SK-N-SH treated with all-trans-retinoic acid at 6 μM for 48 hours (cell line): ENCODE data around the gene SLC30A1.

Source experiments
- ATAC-seq: fragments of 200-7000 bp; cut with Tn5 transposase; 3 replicates; pipeline ENCODE4 v1.9.1; 2020; ENCODE audit warnings: mild to moderate bottlenecking, moderate library complexity
- BACH2 ChIP-seq: fragments of 250-450 bp; sonication (Bioruptor Pico); IDR thresholded peaks from 2 replicates; pipeline ENCODE4 v1.9.0; 2021; ENCODE audit warnings: mild to moderate bottlenecking, borderline replicate concordance
- CREB5 ChIP-seq: fragments of 250-450 bp; sonication (Bioruptor Pico); IDR thresholded peaks from 2 replicates; pipeline ENCODE4 v1.5.1; 2020; ENCODE audit warnings: low read depth, mild to moderate bottlenecking, moderate library complexity
- CSDC2 ChIP-seq: fragments of 250-450 bp; sonication (Bioruptor Pico); IDR thresholded peaks from 2 replicates; pipeline ENCODE4 v1.5.0; 2020; ENCODE audit warnings: mild to moderate bottlenecking, moderate library complexity
- CSRNP3 ChIP-seq: fragments of 250-450 bp; sonication (Bioruptor Pico); IDR thresholded peaks from 2 replicates; pipeline ENCODE4 v1.5.1; 2021; ENCODE audit warnings: mild to moderate bottlenecking, moderate library complexity
- ESRRG ChIP-seq: fragments of 250-450 bp; sonication (Bioruptor Pico); IDR thresholded peaks from 2 replicates; pipeline ENCODE4 v1.6.1; 2021; ENCODE audit warnings: mild to moderate bottlenecking
- GLIS3 ChIP-seq: fragments of 250-450 bp; sonication (Bioruptor Pico); IDR thresholded peaks from 2 replicates; pipeline ENCODE4 v1.5.0; 2020; ENCODE audit warnings: mild to moderate bottlenecking, moderate library complexity
- OSR1 ChIP-seq: fragments of 250-450 bp; sonication (Bioruptor Pico); IDR thresholded peaks from 2 replicates; pipeline ENCODE4 v1.8.0; 2022; ENCODE audit warnings: moderate library complexity, mild to moderate bottlenecking, inconsistent platforms
- PATZ1 ChIP-seq: fragments of 250-450 bp; sonication (Bioruptor Pico); IDR thresholded peaks from 2 replicates; pipeline ENCODE4 v1.8.0; 2020; ENCODE audit warnings: mild to moderate bottlenecking, moderate library complexity, borderline replicate concordance
- POU6F1 ChIP-seq: fragments of 250-450 bp; sonication (Bioruptor Pico); IDR thresholded peaks from 2 replicates; pipeline ENCODE4 v1.8.0; 2021; ENCODE audit warnings: low read depth, mild to moderate bottlenecking, moderate library complexity, borderline replicate concordance
- PPARA ChIP-seq: fragments of 250-450 bp; sonication (Bioruptor Pico); IDR thresholded peaks from 2 replicates; pipeline ENCODE4 v1.5.0; 2020; ENCODE audit warnings: mild to moderate bottlenecking, borderline replicate concordance
- RARB ChIP-seq: fragments of 250-450 bp; sonication (Bioruptor Pico); IDR thresholded peaks from 2 replicates; pipeline ENCODE4 v1.8.0; 2021; ENCODE audit warnings: mild to moderate bottlenecking, moderate library complexity
- SNAI2 ChIP-seq: fragments of 250-450 bp; sonication (Bioruptor Pico); IDR thresholded peaks from 2 replicates; pipeline ENCODE4 v1.5.0; 2020; ENCODE audit warnings: mild to moderate bottlenecking, moderate library complexity
- TCF4 ChIP-seq: fragments of 250-450 bp; sonication (Bioruptor Pico); IDR thresholded peaks from 2 replicates; pipeline ENCODE4 v1.8.0; 2021; ENCODE audit warnings: mild to moderate bottlenecking, moderate library complexity, borderline replicate concordance
- TOX ChIP-seq: fragments of 250-450 bp; sonication (Bioruptor Pico); IDR thresholded peaks from 2 replicates; pipeline ENCODE4 v1.8.0; 2021; ENCODE audit warnings: mild to moderate bottlenecking, moderate library complexity, borderline replicate concordance
- TSHZ2 ChIP-seq: fragments of 250-450 bp; sonication (Bioruptor Pico); IDR thresholded peaks from 2 replicates; pipeline ENCODE4 v1.5.0; 2020; ENCODE audit warnings: mild to moderate bottlenecking, moderate library complexity
- ZC3H10 ChIP-seq: fragments of 250-450 bp; sonication (Bioruptor Pico); IDR thresholded peaks from 2 replicates; pipeline ENCODE4 v1.5.1; 2021; ENCODE audit warnings: mild to moderate bottlenecking, moderate library complexity
- ZFP3 ChIP-seq: fragments of 250-450 bp; sonication (Bioruptor Pico); IDR thresholded peaks from 2 replicates; pipeline ENCODE4 v1.5.0; 2020; ENCODE audit warnings: mild to moderate bottlenecking, moderate library complexity
- ZFP30 ChIP-seq: fragments of 450-650 bp; formaldehyde crosslinking; IDR thresholded peaks from 2 replicates; pipeline ENCODE4 v1.5.0; 2022; ENCODE audit warnings: mild to moderate bottlenecking, moderate library complexity
- ZNF565 ChIP-seq: fragments of 450-650 bp; formaldehyde crosslinking; conservative IDR thresholded peaks from 2 replicates; pipeline ENCODE4 v1.5.0; 2020; ENCODE audit warnings: low read depth, mild to moderate bottlenecking, moderate library complexity
- ZNF70 ChIP-seq: fragments of 450-650 bp; formaldehyde crosslinking; IDR thresholded peaks from 2 replicates; pipeline ENCODE4 v1.5.0; 2020; ENCODE audit warnings: mild to moderate bottlenecking, moderate library complexity
- ZNF8 ChIP-seq: fragments of 450-650 bp; formaldehyde crosslinking; IDR thresholded peaks from 2 replicates; pipeline ENCODE4 v1.5.0; 2020; ENCODE audit warnings: mild to moderate bottlenecking, moderate library complexity

SLC30A1 gene

GRCh38 chr1:211583011-211583992 is 4.3 kb upstream of the SLC30A1 start:
- TF ChIP-seq ZNF8 (CRISPR knock-in tag): no peak
- no peak for TF ChIP-seq ZNF70
- TF ChIP-seq ZFP3 (CRISPR knock-in tag): no peak
- TF ChIP-seq GLIS3 (CRISPR knock-in tag): no peak
- no peak for TF ChIP-seq TSHZ2 (CRISPR knock-in tag)
- TF ChIP-seq ESRRG: no peak
- no peak for TF ChIP-seq OSR1
- no peak for TF ChIP-seq CSDC2 (CRISPR knock-in tag)
- TF ChIP-seq ZC3H10 (CRISPR knock-in tag): no peak
- TF ChIP-seq TCF4 (CRISPR knock-in tag): no peak
- TF ChIP-seq ZNF565: no peak
- TF ChIP-seq TOX (CRISPR knock-in tag): no peak
- TF ChIP-seq PPARA (CRISPR knock-in tag): no peak
- TF ChIP-seq RARB: no peak
- no peak for TF ChIP-seq CSRNP3
- no peak for TF ChIP-seq PATZ1 (CRISPR knock-in tag)
- no peak for TF ChIP-seq ZFP30
- ATAC-seq: no peak

- TF ChIP-seq POU6F1 (CRISPR knock-in tag) (no peak), PATZ1 (CRISPR knock-in tag) (no peak), SNAI2 (no peak), TSHZ2 (CRISPR knock-in tag) (no peak), TCF4 (CRISPR knock-in tag) (no peak), RARB (no peak), ZFP3 (CRISPR knock-in tag) (no peak), GLIS3 (CRISPR knock-in tag) (no peak), CSRNP3 (no peak), ZC3H10 (CRISPR knock-in tag) (no peak), CSDC2 (CRISPR knock-in tag) (no peak), ZFP30 (no peak), BACH2 (CRISPR knock-in tag) (no peak), ZNF8 (CRISPR knock-in tag) (no peak), CREB5 (CRISPR knock-in tag) (no peak), TOX (CRISPR knock-in tag) (no peak), ESRRG (no peak), PPARA (CRISPR knock-in tag) (no peak), ZNF70 (no peak), ZNF565 (no peak)
- ATAC-seq: no peak
Measured at GRCh38 chr1:211581526-211581925, 2.6 kb upstream of the SLC30A1 start.
